ENCODE results near the gene PHIP.

GRCh38 chr6:79004239-79004638, 73.8 kb downstream of the PHIP start:
- no peak for TF ChIP-seq ZNF747 (tag by site-specific recombination; IDR thresholded peaks at IDR 0.05)
- no peak for TF ChIP-seq ZBTB8A (tag by site-specific recombination; IDR thresholded peaks at IDR 0.05)
- TF ChIP-seq ZFP41 (tag by site-specific recombination; IDR thresholded peaks at IDR 0.05; ENCODE audit: borderline replicate concordance): no peak
- TF ChIP-seq CTCF (tag by site-specific recombination; IDR thresholded peaks at IDR 0.05): no peak
- no peak for TF ChIP-seq ZNF18 (tag by site-specific recombination; IDR thresholded peaks at IDR 0.05)
- TF ChIP-seq ZNF24 (tag by site-specific recombination; IDR thresholded peaks at IDR 0.05): no peak
- TF ChIP-seq PBX3 (CRISPR knock-in tag; IDR thresholded peaks at IDR 0.05): no peak
- TF ChIP-seq ZNF114 (tag by site-specific recombination; IDR thresholded peaks at IDR 0.05): no peak
- no peak for TF ChIP-seq SP2 (tag by site-specific recombination; IDR thresholded peaks at IDR 0.05)
- no peak for TF ChIP-seq SETDB1 (IDR thresholded peaks at IDR 0.05; ENCODE audit: insufficient read length, low read length)
- TF ChIP-seq ZNF549 (tag by site-specific recombination; IDR thresholded peaks at IDR 0.05): no peak
- no peak for TF ChIP-seq TCF7L2 (IDR thresholded peaks at IDR 0.05; ENCODE audit: borderline replicate concordance, low read depth, low read length)
- TF ChIP-seq ZNF311 (tag by site-specific recombination; IDR thresholded peaks at IDR 0.05; ENCODE audit: borderline replicate concordance): no peak
- TF ChIP-seq ZNF777 (tag by site-specific recombination; IDR thresholded peaks at IDR 0.05; ENCODE audit: borderline replicate concordance): no peak

Measured in HEK293 (cell line).